ENCODE measurements around the gene FLOT1.
A peak's percentile ranks its signal among the peaks of the same experiment; 100 is the strongest.

FLOT1 gene

GRCh38 chr6:30678964-30679726 is 63.3 kb downstream of the FLOT1 start:
- peak; percentile 35 to 37 for DNase-seq
